DMS53 treated with DMSO at 0.1 percent for 48 hours (cell line): ENCODE measurements around the gene C4orf50.

Experiments used
- DNase-seq: peaks from one replicate; lab custom pipeline; 2025; ENCODE audit not compliant: unreplicated experiment; lab: John Stamatoyannopoulos, UW

The C4orf50 gene

GRCh38 chr4:5894266-5894665 lies 124.0 kb downstream of the C4orf50 start:
- no peak for DNase-seq

DNA sequence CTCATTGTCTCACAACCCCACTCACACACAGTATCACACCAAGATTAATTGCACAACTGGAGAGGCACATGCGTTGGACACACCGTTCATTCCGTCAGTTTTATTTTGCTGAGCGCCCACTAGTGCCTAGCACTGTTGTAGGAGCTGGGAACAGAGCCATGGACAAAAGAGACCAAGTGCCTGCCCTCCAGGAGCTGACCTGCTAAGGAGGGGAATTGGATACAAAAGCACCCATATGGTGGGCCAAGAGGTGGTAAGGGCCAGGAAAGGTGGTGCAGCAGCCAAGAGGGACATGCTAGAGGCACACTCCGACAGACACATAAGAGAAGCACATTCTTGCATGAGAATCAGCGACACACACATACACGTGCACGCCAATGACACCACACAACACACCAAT lies 124.6 kb downstream of the C4orf50 start:
- DNase-seq, result no peak

- peak; percentile 66 for DNase-seq
Observed at GRCh38 chr4:5893004-5893580, 125.1 kb downstream of the C4orf50 start, which contains the start of gene CRMP1. CRMP1 (minus strand) TSS chr4:5893086; CDS start chr4:5892969, 117 bp downstream.

- DNase-seq, result no peak
Observed at GRCh38 chr4:5892323-5893003, 125.8 kb downstream of the C4orf50 start.

DNA sequence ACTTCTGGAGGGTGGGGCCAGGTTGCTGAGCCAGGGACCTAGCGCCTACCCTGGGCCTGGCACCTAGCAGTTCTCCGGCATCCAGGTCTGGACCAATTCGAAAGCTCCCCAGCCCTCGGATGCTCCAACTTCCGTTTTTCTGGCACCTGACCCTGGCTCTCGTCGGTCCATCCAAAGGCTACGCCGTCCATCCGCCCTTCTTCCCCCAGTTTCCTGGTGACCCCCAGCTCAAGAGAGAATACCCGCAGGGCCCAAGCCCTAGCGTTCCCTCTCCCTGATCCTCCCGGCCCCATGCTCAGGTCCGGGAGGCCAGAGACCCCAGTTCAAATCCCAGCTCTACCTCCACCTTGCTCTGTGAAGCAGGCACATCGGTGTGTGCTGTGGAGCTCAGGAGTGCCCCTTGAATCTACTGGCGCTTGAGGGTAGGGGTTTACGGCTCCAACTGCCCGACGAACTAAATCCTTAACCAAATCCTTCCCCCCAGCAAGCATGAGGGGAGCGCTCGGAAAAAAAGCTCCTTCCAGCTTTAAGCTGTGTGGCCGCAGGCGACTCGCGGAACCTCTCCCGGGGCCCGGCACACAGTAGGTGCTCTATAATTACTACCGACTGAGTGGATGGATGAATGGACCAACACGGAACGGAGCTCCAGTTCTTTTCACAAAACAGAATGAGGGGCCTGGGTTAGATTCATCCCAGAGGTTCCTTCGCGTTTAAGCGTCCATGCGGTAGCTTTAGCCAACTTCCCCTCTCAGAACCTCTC lies 126.5 kb downstream of the C4orf50 start:
- peak; percentile 46 for DNase-seq

DNA sequence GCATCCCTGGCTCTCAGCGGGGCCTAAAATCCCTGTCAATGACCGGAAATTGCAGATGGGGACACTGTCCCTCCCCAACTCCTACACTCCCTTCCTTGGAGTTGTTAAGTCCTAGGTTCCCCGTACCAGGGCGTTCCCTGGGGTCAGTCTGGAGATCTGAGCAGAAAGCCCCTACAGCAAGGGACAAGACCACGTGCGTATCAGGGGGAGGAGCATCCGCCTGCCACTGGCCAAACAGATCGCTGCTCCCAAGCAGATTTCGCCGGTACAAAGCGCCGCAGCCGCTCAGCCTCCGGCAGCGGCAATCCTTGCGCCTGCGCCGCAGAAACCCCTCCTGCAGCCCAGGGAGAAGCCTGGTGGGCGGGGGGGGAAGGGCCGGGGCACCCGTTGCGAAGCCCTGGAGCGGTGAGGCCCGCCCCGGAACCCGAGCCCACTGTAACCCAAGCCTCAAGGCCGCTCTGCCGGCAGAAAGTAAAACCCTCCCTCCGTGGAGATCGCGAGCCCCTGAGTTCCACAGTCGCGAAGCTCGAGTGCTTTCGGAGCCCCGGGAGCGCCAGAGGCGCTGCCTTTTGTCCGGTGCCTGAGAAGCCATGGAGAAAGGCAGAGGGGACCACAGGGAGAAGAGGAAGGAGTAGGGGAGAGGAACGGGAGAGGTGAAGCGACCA lies 128.0 kb downstream of the C4orf50 start:
- DNase-seq, result peak; percentile 94

DNA sequence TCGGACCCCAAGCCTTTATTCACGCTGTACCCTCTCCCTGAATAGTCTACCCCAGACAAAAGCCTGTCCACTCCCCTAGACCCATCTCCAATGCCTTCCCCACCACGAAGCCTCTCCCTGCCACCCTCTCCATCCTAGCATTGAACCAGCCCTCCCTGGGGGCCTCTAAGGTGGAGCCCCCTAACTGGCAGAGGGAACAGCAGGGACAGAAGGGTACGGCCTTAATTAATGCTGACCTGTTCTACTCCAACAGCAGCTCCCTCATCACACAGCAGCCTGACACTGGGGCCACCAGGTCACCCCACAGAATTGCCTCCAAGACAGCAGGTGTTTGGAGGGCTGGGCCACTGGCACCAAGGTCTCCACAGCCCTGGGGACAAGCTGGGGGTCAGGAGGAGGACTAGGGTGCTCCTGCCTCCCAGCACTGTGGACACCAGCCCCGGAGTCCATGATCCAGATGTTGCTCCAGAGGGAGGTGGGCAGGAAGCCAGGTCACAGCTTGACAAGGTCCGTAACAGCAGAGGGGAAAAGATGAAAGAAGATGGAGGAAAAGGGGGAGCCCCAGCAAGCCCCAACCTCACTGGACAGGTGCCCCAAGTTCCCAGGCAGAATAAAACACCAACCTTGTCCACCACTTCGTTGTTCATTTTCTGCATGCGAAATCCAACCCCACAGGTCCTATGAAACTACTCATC lies 129.1 kb downstream of the C4orf50 start:
- DNase-seq, result no peak

DNA sequence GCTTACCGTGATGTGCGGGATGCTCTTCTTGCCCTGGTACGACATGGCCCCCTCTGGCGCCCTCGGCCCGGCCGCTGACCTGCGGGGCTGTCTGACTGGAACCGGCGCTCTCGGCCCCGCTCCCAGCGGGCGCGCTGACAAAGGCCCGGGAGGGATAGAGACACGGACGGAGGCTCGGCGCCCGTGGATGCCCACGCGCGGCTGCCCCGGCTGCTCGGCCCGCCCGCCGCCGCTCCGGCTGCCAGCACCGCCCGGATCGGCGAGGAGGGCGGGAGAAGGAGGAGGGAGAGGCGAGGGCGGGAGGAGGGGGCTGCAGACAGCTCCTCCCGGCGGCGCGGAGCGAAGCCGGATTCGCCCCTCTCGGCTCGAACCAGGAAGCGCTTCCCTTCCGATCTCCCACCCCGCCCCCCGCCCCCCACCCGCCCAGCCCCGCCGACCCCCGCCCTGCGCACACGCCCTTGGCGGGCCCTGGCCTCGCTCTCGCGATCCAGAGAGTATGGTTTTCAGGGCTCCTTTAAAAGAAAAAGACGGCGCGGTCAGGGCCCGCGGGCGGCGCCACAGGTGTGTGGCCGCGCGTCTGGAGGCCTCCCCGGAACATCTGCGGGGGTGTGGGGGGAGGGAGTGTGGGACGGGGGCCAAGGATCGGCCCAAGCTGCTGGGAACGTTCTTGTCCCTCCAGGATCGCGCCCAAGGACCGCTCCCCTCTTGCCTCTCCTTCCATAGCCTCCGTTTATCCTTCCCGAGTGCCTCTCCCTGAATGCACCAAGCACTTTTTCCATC lies 129.8 kb downstream of the C4orf50 start:
- peak; percentile 50 for DNase-seq

DNA sequence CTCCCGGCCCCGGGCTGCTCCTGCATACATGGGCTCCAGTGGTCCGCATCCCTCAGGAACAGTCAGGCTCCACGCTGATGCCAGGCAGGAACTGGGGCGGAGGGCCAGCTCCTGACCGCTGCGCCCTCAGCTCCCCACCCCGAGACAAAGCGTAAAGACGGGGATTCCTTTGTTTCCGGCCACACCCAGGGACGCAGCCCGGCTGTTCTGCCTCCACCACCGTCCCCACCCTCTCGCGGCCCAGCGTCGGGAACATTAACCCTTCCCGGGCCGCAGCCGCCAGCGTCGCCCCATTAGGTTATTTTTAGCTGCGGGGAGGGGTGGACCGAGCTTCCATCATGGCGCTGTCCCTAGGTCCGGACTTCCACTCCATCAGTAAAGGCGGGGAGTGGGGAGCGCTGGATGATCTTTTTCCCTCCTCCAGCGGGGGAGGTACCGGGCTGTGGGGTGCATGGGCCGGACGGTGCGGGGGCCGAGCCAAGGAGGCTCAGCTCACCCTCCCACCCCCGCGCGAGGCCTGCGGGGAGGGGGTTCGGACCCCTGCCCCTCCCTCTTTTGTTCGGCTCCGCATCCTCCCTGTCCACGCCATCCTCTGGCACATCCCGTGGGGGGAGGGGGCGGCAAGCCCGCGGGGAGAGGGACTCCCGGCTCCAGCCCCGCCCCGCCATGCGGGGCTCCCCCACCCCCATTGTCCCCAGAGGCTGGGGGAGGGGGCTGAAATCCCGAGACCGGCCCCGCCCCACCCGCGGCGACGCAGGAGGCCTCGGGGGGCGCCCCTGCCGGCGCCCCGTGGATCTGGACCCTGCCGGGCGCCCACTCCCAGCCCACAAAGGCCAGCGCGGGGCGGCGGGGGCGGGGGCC lies 130.6 kb downstream of the C4orf50 start:
- no peak for DNase-seq

DNA sequence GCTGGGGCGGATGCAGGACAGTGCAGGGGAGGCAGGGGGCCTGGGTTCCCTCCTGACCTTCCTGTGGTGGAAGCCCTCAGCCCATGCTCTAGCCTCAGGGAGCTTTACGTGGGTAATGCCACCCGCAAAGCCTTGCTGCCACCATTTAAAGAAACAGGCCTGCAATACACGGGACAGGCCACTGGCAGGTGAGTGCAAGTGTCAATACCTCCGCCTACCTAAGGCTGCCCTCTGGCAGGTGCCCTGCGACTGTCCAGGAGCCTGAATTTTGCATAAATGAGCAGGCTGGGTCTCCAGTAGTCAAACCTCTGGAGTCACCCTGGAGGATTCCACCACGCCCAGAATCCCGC lies 131.2 kb downstream of the C4orf50 start:
- peak; percentile 71 for DNase-seq

DNA sequence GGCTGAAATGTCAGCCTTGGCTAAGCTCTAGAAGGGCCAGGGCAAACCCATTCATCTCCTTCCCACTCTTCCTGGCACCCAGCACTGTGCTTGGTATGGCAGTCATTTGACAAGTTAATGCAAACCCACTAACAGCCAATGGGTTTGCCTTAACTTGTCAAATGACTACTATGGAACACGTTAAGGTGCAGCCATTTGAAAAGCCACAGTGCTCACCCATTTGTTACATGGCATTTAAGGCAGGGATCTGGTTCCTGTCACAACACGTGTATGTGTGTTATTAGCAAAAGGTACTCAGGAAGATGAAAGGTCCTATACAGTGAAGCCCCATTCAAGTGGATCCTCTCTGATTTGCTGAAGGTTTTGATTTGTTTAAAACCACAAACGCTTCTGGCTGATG lies 132.5 kb downstream of the C4orf50 start:
- no peak for DNase-seq

GRCh38 chr4:5884796-5885195 lies 133.4 kb downstream of the C4orf50 start:
- no peak for DNase-seq

DNA sequence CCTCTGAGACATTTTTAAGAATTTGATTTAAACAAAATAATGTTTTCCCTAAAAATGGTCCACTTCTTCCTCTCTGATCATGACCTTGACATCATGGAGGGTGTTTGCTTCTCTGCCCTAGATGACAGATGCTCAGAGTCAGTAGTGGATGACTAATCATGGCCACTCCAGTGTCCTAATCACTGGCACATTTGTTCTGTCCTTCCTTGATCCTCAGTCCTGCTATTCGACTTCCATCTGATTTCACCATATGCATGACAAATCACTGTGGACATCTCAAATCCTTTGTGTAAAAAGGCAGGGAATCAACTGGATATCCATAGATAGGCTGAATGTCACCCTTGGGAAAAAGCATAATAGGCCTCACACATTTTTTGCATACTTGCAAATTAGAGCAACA lies 134.3 kb downstream of the C4orf50 start:
- DNase-seq, result peak; percentile 77

DNA sequence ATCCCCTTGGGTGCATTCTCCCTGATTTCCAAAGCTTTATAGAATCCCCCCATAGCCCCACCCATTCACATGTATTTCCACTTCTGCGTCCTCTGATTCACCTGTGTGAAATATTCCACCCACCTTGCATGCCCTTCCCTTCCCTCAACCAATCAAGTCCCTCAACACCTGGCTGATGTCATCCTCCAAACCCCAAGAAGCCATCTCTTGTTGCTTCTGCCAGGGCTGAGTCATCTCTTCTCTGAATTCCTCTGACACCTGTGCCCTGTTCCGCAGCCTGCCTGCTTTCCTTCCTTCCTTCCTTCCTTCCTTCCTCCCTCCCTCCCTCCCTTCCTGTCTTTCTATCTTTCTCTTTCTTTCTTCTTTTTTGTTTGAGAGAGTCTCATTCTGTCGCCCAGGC lies 135.3 kb downstream of the C4orf50 start:
- DNase-seq, result no peak

DNA sequence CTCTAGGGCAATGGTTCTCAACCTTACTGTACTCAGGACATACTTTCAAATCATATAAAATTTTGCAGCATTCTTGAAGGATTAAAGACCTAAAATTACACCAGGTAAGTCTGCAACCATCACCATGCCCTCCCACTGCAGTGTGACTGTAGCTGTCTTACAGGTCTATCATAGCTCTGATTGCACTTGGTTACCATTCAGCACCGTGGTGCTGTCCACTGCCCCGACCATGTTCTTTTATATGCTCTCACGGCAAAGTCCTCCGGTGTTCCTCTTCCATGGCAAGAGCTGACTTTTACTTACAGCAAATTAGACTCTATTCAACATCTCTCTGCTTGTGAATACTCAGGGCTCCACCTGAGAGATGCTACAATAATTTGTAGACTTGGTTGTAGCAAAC lies 136.9 kb downstream of the C4orf50 start:
- no peak for DNase-seq

GRCh38 chr4:5878359-5878758 lies 139.9 kb downstream of the C4orf50 start:
- peak; percentile 22 for DNase-seq

DNA sequence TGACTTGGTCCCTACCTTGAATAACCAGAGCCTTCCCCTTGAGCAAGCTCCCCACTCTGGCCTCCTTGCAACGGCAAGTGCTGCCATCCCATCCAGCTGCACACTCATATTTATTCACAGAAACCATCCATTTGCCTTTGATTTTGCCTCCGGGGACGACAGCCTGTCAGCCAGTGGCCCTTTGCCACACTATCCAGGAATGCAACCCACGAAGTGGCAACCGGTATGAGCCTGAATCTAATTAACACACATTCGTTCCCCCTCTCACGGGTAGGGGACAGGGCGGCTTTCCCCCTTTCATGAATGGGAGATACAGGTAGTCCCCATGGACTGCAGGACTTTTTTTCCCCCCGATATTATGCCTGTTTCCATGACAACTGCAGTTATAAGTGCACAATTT lies 140.8 kb downstream of the C4orf50 start:
- DNase-seq, result no peak

DNA sequence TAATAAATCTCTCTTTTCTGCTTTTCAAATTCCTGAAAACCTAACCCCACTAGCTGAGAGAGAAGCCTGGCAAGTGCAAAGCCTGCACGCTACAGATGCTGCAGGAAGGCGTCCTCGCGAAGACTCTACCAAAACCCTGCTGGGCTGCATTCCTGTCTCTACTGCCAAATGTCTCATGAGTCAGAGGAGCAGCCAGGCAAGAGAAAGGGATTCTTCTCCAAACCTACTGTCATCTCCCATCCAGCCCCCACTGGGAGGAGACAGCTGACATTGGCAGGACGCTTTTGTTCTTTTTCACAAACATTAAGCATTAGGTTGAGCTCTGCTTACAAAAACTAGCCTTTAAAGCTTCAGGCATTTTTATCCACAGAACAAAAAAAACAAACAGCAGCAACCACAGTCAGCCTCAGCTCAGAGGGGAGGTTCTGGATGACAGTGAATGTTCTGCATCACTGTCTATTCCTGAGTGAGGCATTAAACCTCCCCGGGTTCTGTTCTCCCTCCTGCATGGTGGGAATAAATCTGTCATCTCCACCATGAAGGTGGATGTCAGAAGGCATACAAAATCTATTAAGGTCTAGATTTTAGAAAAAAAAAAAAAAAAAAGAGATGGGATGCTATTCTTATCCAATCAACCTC lies 143.3 kb downstream of the C4orf50 start:
- no peak for DNase-seq

DNA sequence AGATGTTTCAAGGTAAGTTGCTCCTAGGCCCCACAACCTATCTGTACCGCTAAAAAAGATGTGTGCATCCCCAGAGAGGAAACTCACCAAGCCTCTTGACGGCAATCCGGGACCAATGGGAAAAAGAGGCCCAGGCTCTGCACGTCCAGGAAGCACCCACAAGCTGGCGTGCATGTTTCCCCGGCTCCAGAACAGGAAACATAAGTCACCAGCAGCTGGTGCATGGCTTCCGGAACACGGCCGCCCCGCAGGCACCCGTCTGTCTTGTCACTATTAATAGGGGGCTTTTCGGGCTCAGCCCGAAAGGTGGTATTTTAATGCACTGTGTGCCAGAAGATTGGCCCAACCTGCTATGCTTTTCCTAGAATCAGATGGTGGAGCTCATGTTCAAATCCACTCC lies 147.5 kb downstream of the C4orf50 start:
- DNase-seq, result no peak
